ENCODE results near the gene NPIPB6.
A peak's percentile ranks its signal among the peaks of the same experiment; 100 is the strongest.

The NPIPB6 gene

GRCh38 chr16:28313587-28313986, 49.7 kb downstream of the NPIPB6 start:
- no peak for TF ChIP-seq POLR2AphosphoS5 (IDR thresholded peaks at IDR 0.05; ENCODE audit: low read depth, low read length)
- TF ChIP-seq TAF1 (IDR thresholded peaks at IDR 0.05; ENCODE audit: borderline replicate concordance, low read depth, low read length), result no peak
- TF ChIP-seq POLR2A (IDR thresholded peaks at IDR 0.05; ENCODE audit: low read depth, low read length), result no peak
- FAIRE-seq, result no peak
- DNase-seq (ENCODE audit: insufficient read length), result no peak

GRCh38 chr16:28312327-28312726, 51.0 kb downstream of the NPIPB6 start:
- no peak for FAIRE-seq
- DNase-seq (ENCODE audit: insufficient read length), result no peak
- TF ChIP-seq TAF1 (IDR thresholded peaks at IDR 0.05; ENCODE audit: borderline replicate concordance, low read depth, low read length), result no peak
- TF ChIP-seq POLR2A (IDR thresholded peaks at IDR 0.05; ENCODE audit: low read depth, low read length), result no peak
- TF ChIP-seq POLR2AphosphoS5 (IDR thresholded peaks at IDR 0.05; ENCODE audit: low read depth, low read length), result no peak

GRCh38 chr16:28311913-28312312, 51.4 kb downstream of the NPIPB6 start:
- no peak for DNase-seq (ENCODE audit: insufficient read length)
- FAIRE-seq, result no peak
- TF ChIP-seq POLR2A (IDR thresholded peaks at IDR 0.05; ENCODE audit: low read depth, low read length) (no peak), TAF1 (IDR thresholded peaks at IDR 0.05; ENCODE audit: borderline replicate concordance, low read depth, low read length) (no peak), POLR2AphosphoS5 (IDR thresholded peaks at IDR 0.05; ENCODE audit: low read depth, low read length) (no peak)

GRCh38 chr16:28311413-28311812, 51.9 kb downstream of the NPIPB6 start:
- DNase-seq (ENCODE audit: insufficient read length) (no peak), FAIRE-seq (no peak)
- no peak for TF ChIP-seq POLR2AphosphoS5 (IDR thresholded peaks at IDR 0.05; ENCODE audit: low read depth, low read length)

- DNase-seq (ENCODE audit: insufficient read length) (no peak), FAIRE-seq (no peak)
- TF ChIP-seq TAF1 (IDR thresholded peaks at IDR 0.05; ENCODE audit: borderline replicate concordance, low read depth, low read length), result no peak
- TF ChIP-seq POLR2A (IDR thresholded peaks at IDR 0.05; ENCODE audit: low read depth, low read length), result no peak
- no peak for TF ChIP-seq POLR2AphosphoS5 (IDR thresholded peaks at IDR 0.05; ENCODE audit: low read depth, low read length)
These were observed 52.5 kb downstream of the NPIPB6 start for GRCh38 chr16:28310796-28311195.

- FAIRE-seq (peak; percentile 67), DNase-seq (ENCODE audit: insufficient read length) (no peak)
- TF ChIP-seq POLR2A (IDR thresholded peaks at IDR 0.05; ENCODE audit: low read depth, low read length) (no peak), POLR2AphosphoS5 (IDR thresholded peaks at IDR 0.05; ENCODE audit: low read depth, low read length) (no peak), TAF1 (IDR thresholded peaks at IDR 0.05; ENCODE audit: borderline replicate concordance, low read depth, low read length) (no peak)
These were observed 53.4 kb downstream of the NPIPB6 start for GRCh38 chr16:28309811-28310311.

- no peak for FAIRE-seq
These were observed 54.3 kb downstream of the NPIPB6 start for GRCh38 chr16:28308794-28309584.

GRCh38 chr16:28307936-28308335, 55.4 kb downstream of the NPIPB6 start:
- DNase-seq (ENCODE audit: insufficient read length) (no peak), FAIRE-seq (no peak)
- TF ChIP-seq POLR2AphosphoS5 (IDR thresholded peaks at IDR 0.05; ENCODE audit: low read depth, low read length), result no peak

More at GRCh38 chr16:28308794-28309584, 54.3 kb downstream of the NPIPB6 start:
- TF ChIP-seq POLR2AphosphoS5 (IDR thresholded peaks at IDR 0.05; ENCODE audit: low read depth, low read length), result no peak
- no peak for TF ChIP-seq POLR2A (IDR thresholded peaks at IDR 0.05; ENCODE audit: low read depth, low read length)
- TF ChIP-seq TAF1 (IDR thresholded peaks at IDR 0.05; ENCODE audit: borderline replicate concordance, low read depth, low read length), result no peak
- no peak for DNase-seq (ENCODE audit: insufficient read length)

- no peak for TF ChIP-seq POLR2A (IDR thresholded peaks at IDR 0.05; ENCODE audit: low read depth, low read length)
- no peak for TF ChIP-seq POLR2AphosphoS5 (IDR thresholded peaks at IDR 0.05; ENCODE audit: low read depth, low read length)
- TF ChIP-seq TAF1 (IDR thresholded peaks at IDR 0.05; ENCODE audit: borderline replicate concordance, low read depth, low read length), result no peak
- no peak for DNase-seq (ENCODE audit: insufficient read length)
- no peak for FAIRE-seq
These were observed 59.1 kb downstream of the NPIPB6 start for GRCh38 chr16:28304214-28304613.

- TF ChIP-seq POLR2AphosphoS5 (IDR thresholded peaks at IDR 0.05; ENCODE audit: low read depth, low read length) (no peak), TAF1 (IDR thresholded peaks at IDR 0.05; ENCODE audit: borderline replicate concordance, low read depth, low read length) (no peak), POLR2A (IDR thresholded peaks at IDR 0.05; ENCODE audit: low read depth, low read length) (no peak)
- FAIRE-seq, result no peak
- no peak for DNase-seq (ENCODE audit: insufficient read length)
These were observed 60.2 kb downstream of the NPIPB6 start for GRCh38 chr16:28303132-28303531.

- DNase-seq (ENCODE audit: insufficient read length) (no peak), FAIRE-seq (no peak)
- TF ChIP-seq POLR2AphosphoS5 (IDR thresholded peaks at IDR 0.05; ENCODE audit: low read depth, low read length) (no peak), TAF1 (IDR thresholded peaks at IDR 0.05; ENCODE audit: borderline replicate concordance, low read depth, low read length) (no peak), POLR2A (IDR thresholded peaks at IDR 0.05; ENCODE audit: low read depth, low read length) (no peak)
These were observed 61.7 kb downstream of the NPIPB6 start for GRCh38 chr16:28301620-28302019.

- no peak for FAIRE-seq
- TF ChIP-seq POLR2AphosphoS5 (IDR thresholded peaks at IDR 0.05; ENCODE audit: low read depth, low read length) (no peak), POLR2A (IDR thresholded peaks at IDR 0.05; ENCODE audit: low read depth, low read length) (no peak), TAF1 (IDR thresholded peaks at IDR 0.05; ENCODE audit: borderline replicate concordance, low read depth, low read length) (no peak)
- no peak for DNase-seq (ENCODE audit: insufficient read length)
These were observed 62.2 kb downstream of the NPIPB6 start for GRCh38 chr16:28301154-28301553.

Data from GM12892 (cell line).